ENCODE results near the gene APP. TPM values are rescaled to one million over a fixed set of nuclear protein-coding genes. Genes with fewer than 3 reads are reported as not detected.
A peak's percentile ranks its signal among the peaks of the same experiment; 100 is the strongest.

Gene APP
- total RNA-seq, 1 experiment from 2014 or later, result 560 TPM

- Mint-ChIP-seq H3K36me3 (0 out of 2 replicates have a peak, but pooled peaks cover 5% of the 10 kb centered on the region), H3K27ac (no peak overlapping the region; the same call in 1 of the 2 replicates), H3K4me3 (peak overlapping the region; percentile 93), H3K4me1 (peaks cover 50% of the 10 kb centered on the region), H3K27me3 (ENCODE audit: low read depth) (no peaks in the 10 kb centered on the region; the same call in 1 of the 2 replicates), H3K9me3 (0 out of 2 replicates have a peak, but pooled peaks cover 3% of the 10 kb centered on the region)
- CTCF ChIA-PET, result interaction anchor here (0.6 to 1.5 kb wide), 20 partner anchors 9 to 293 kb away, joined by 3 to 18 read pairs (median 4); no protein-coding TSS in a partner anchor
- ATAC-seq (no peak; the same call in 1 of the 2 replicates), DNase-seq (ENCODE audit: low spot score) (no peak)
- POLR2A ChIA-PET, result no interaction called here
- no peak for TF ChIP-seq GTF2I (CRISPR knock-in tag; conservative IDR thresholded peaks at IDR 0.05)
- TF ChIP-seq MAX (CRISPR knock-in tag; IDR thresholded peaks at IDR 0.05), result no peak
- no peak for TF ChIP-seq ZNF396 (CRISPR knock-in tag; IDR thresholded peaks at IDR 0.05; ENCODE audit: borderline replicate concordance)
- no peak for TF ChIP-seq FOXP1 (CRISPR knock-in tag; IDR thresholded peaks at IDR 0.05; ENCODE audit: borderline replicate concordance)
- no peak for TF ChIP-seq ETV6 (CRISPR knock-in tag; IDR thresholded peaks at IDR 0.05)
- no peak for TF ChIP-seq EMX1 (CRISPR knock-in tag; IDR thresholded peaks at IDR 0.05)
- TF ChIP-seq ESRRA (CRISPR knock-in tag; IDR thresholded peaks at IDR 0.05; ENCODE audit: borderline replicate concordance), result no peak
- no peak for TF ChIP-seq SP1 (CRISPR knock-in tag; conservative IDR thresholded peaks at IDR 0.05)
- TF ChIP-seq ELF4 (CRISPR knock-in tag; IDR thresholded peaks at IDR 0.05; ENCODE audit: low read depth), result no peak
Measured at GRCh38 chr21:26171258-26172100, 909 bp upstream of the APP start.

GRCh38 chr21:26169611-26170470, 729 bp downstream of the APP start:
- H3K36me3 Mint-ChIP-seq, result 0 out of 2 replicates have a peak, but pooled peaks cover 5% of the 10 kb centered on the region
- POLR2A ChIA-PET, result interaction anchor here (0.5 to 0.6 kb wide), 2 partner anchors 45 to 115 kb away, joined by 3 to 4 read pairs; no protein-coding TSS in a partner anchor
- CTCF ChIA-PET, result interaction anchor here (0.5 to 1.4 kb wide), 9 partner anchors 18 to 274 kb away, joined by 3 to 18 read pairs (median 4); no protein-coding TSS in a partner anchor
- H3K4me1 Mint-ChIP-seq, result peaks cover 66% of the 10 kb centered on the region
- ATAC-seq, result peak; percentile 37
- no peak overlapping the region for H3K27ac Mint-ChIP-seq
- H3K27me3 Mint-ChIP-seq (ENCODE audit: low read depth), result no peaks in the 10 kb centered on the region; the same call in 1 of the 2 replicates
- H3K4me3 Mint-ChIP-seq, result peak overlapping the region; percentile 93
- DNase-seq (ENCODE audit: low spot score), result peak; percentile 44
- H3K9me3 Mint-ChIP-seq, result 0 out of 2 replicates have a peak, but pooled peaks cover 3% of the 10 kb centered on the region
- TF ChIP-seq MYBL2 (CRISPR knock-in tag; IDR thresholded peaks at IDR 0.05) (peak; percentile 22; the same call in 1 of the 2 replicates), FOXP1 (CRISPR knock-in tag; IDR thresholded peaks at IDR 0.05; ENCODE audit: borderline replicate concordance) (peak; percentile 24; the same call in 1 of the 2 replicates), MAX (CRISPR knock-in tag; IDR thresholded peaks at IDR 0.05) (no peak), ZNF317 (CRISPR knock-in tag; IDR thresholded peaks at IDR 0.05; ENCODE audit: borderline replicate concordance, low read depth) (peak; percentile 24; the same call in 1 of the 2 replicates), TEAD1 (CRISPR knock-in tag; IDR thresholded peaks at IDR 0.05) (no peak), OVOL2 (CRISPR knock-in tag; IDR thresholded peaks at IDR 0.05; ENCODE audit: borderline replicate concordance) (no peak), SOX15 (CRISPR knock-in tag; IDR thresholded peaks at IDR 0.05) (no peak), ZBTB21 (CRISPR knock-in tag; IDR thresholded peaks at IDR 0.05; ENCODE audit: borderline replicate concordance) (no peak), JAZF1 (CRISPR knock-in tag; IDR thresholded peaks at IDR 0.05) (no peak), ZNF281 (CRISPR knock-in tag; IDR thresholded peaks at IDR 0.05) (peak; percentile 64; the same call in 1 of the 2 replicates), ZNF512 (CRISPR knock-in tag; IDR thresholded peaks at IDR 0.05; ENCODE audit: borderline replicate concordance) (no peak), ERG (CRISPR knock-in tag; IDR thresholded peaks at IDR 0.05) (no peak), FOXP4 (CRISPR knock-in tag; IDR thresholded peaks at IDR 0.05) (no peak), CREM (CRISPR knock-in tag; IDR thresholded peaks at IDR 0.05) (no peak)
